B cell (primary cell): ENCODE measurements around the gene PLCG1. TPM values are rescaled to one million over a fixed set of nuclear protein-coding genes. Genes with fewer than 3 reads are reported as not detected.

Experiments
- ATAC-seq: fragments of 200-7000 bp; cut with Tn5 transposase; one replicate; pipeline ENCODE4 v1.10.0; 2021; ENCODE audit warnings: low read depth, mild to moderate bottlenecking, moderate number of reproducible peaks, moderate library complexity
- CTCF ChIA-PET: fragments of 350-600 bp; sonication (Branson Sonifier 250); formaldehyde crosslinking; loops from one replicate; lab custom pipeline; 2021; ENCODE audit warnings: antibody characterized with exemption, inconsistent platforms; lab: Charles Lee
- POLR2A ChIA-PET: fragments of 350-600 bp; sonication (Branson Sonifier 250); formaldehyde crosslinking; loops from one replicate; lab custom pipeline; 2021; ENCODE audit warnings: antibody characterized with exemption; lab: Charles Lee
- DNase-seq: peaks from one replicate; pipeline ENCODE4 v3.0.0; 2013
- H2AFZ ChIP-seq: 2 replicates; pipeline ENCODE4 v1.6.1; 2012; ENCODE audit warnings: mild to moderate bottlenecking, low read depth, low read length; ENCODE audit not compliant: insufficient read depth, poor library complexity, severe bottlenecking
- H3K27ac ChIP-seq, 2 donors: 1 replicate in 1 of 2; 2 replicates in 1 of 2; pipeline ENCODE4 v1.5.1; 2012 to 2013; ENCODE audit warnings: low read length in 2 of 2, mild to moderate bottlenecking in 2 of 2, moderate library complexity in 1 of 2
- H3K27me3 ChIP-seq, 4 experiments: fragments of 200-600 bp in 1 of 4; sonication (generic) in 1 of 4; replicated peaks in 1 of 4; 1 replicate in 2 of 4; 2 replicates in 2 of 4; pipeline versions ENCODE4 v1.6.1 to v1.7.0; 2013 to 2016; ENCODE audit warnings: low read length in 3 of 4, mild to moderate bottlenecking in 2 of 4, mixed read lengths in 1 of 4, moderate library complexity in 1 of 4; ENCODE audit not compliant: insufficient read depth in 4 of 4, control insufficient read depth in 3 of 4; ENCODE audit errors: control extremely low read depth in 1 of 4
- H3K36me3 ChIP-seq, 2 experiments: replicated peaks in 1 of 2; 1 replicate in 1 of 2; 2 replicates in 1 of 2; pipeline versions ENCODE4 v1.6.1 to v1.7.1; 2013; ENCODE audit warnings: low read length in 1 of 2; ENCODE audit not compliant: insufficient read depth in 2 of 2, control insufficient read depth in 1 of 2; ENCODE audit errors: control extremely low read depth in 1 of 2, extremely low read depth in 1 of 2
- H3K4me1 ChIP-seq, 2 donors: fragments of 200-600 bp in 1 of 2; sonication (generic) in 1 of 2; 1 replicate in 1 of 2; 2 replicates in 1 of 2; pipeline versions ENCODE4 v1.5.1 to v1.6.1; 2013 to 2017; ENCODE audit warnings: low read length in 2 of 2; ENCODE audit not compliant: control insufficient read depth in 2 of 2, insufficient read depth in 2 of 2
- H3K4me2 ChIP-seq: replicated peaks from 2 replicates; pipeline ENCODE3; 2012; ENCODE audit warnings: mild to moderate bottlenecking, low read depth, low read length; ENCODE audit not compliant: poor library complexity, severe bottlenecking
- H3K4me3 ChIP-seq, 5 experiments: fragments of 200-600 bp in 1 of 5; sonication (generic) in 1 of 5; 1 replicate in 3 of 5; 2 replicates in 2 of 5; pipeline versions ENCODE4 v1.5.1 to v1.7.0; 2011 to 2016; ENCODE audit warnings: low read length in 4 of 5, mild to moderate bottlenecking in 4 of 5, low read depth in 2 of 5, control low read depth in 1 of 5, moderate library complexity in 1 of 5; ENCODE audit not compliant: insufficient read depth in 1 of 5; ENCODE audit errors: control extremely low read depth in 1 of 5, extremely low read depth in 1 of 5
- H3K79me2 ChIP-seq: fragments of 200-600 bp; sonication (generic); one replicate; pipeline ENCODE4 v1.6.0; 2016; ENCODE audit warnings: low read length; ENCODE audit not compliant: control insufficient read depth, insufficient read depth
- H3K9ac ChIP-seq: fragments of 200-600 bp; sonication (generic); 2 replicates; pipeline ENCODE4 v1.6.1; 2017; ENCODE audit warnings: mild to moderate bottlenecking, low read length, moderate library complexity
- H3K9me3 ChIP-seq, 3 donors: one replicate each; pipeline versions ENCODE4 v1.6.1 to v1.7.1; 2013; ENCODE audit warnings: low read length in 2 of 3; ENCODE audit not compliant: control insufficient read depth in 2 of 3, insufficient read depth in 1 of 3; ENCODE audit errors: control extremely low read depth in 1 of 3
- H4K20me1 ChIP-seq: 2 replicates; pipeline ENCODE4 v1.6.0; 2012; ENCODE audit warnings: mild to moderate bottlenecking, low read length; ENCODE audit not compliant: insufficient read depth, control insufficient read depth, poor library complexity, severe bottlenecking
- H3K27ac Mint-ChIP-seq: one replicate; pipeline ENCODE4 v1.8.0; 2021; ENCODE audit warnings: mixed read lengths
- H3K27me3 Mint-ChIP-seq: one replicate; pipeline ENCODE4 v1.8.0; 2021; ENCODE audit warnings: mixed read lengths
- H3K4me1 Mint-ChIP-seq: one replicate; pipeline ENCODE4 v1.8.0; 2021; ENCODE audit warnings: mixed read lengths
- H3K4me3 Mint-ChIP-seq: one replicate; pipeline ENCODE4 v1.8.0; 2021; ENCODE audit warnings: mixed read lengths
- H3K9me3 Mint-ChIP-seq: one replicate; pipeline ENCODE4 v1.8.0; 2022; ENCODE audit warnings: mixed read lengths; ENCODE audit not compliant: insufficient read depth
- EZH2 ChIP-seq: IDR thresholded peaks from 2 replicates; pipeline ENCODE4 v1.6.1; 2012; ENCODE audit warnings: borderline replicate concordance, low read depth, mild to moderate bottlenecking, moderate library complexity, low read length; ENCODE audit not compliant: insufficient read depth, poor library complexity, severe bottlenecking
- WGBS: methylation state at CpG from one replicate; pipeline ENCODE4 v1.1.5; 2013; ENCODE audit warnings: missing lambda C conversion rate; ENCODE audit not compliant: insufficient coverage; 5-methylcytosine and 5-hydroxymethylcytosine counted together
- intact Hi-C: fragments of 100-400 bp; cut with micrococcal nuclease; formaldehyde crosslinking; loops from one replicate; pipeline ENCODE4 v1.10.0; 2022
- polyA plus RNA-seq: library from polyadenylated mRNA; depleted of rRNA; stranded (reverse); fragments of >200 nt; gene quantifications from 2 replicates; pipeline ENCODE4 v1.2.3, GENCODE V29; 2012
- total RNA-seq, 2 donors: library from RNA; stranded (reverse); fragments of 120-200 nt in 1 of 2; gene quantifications; 1 replicate in 1 of 2; 2 replicates in 1 of 2; pipeline versions ENCODE4 v1.2.3 to v1.2.4, GENCODE V29; 2013 to 2022
- TF ChIP-seq, protein P1 (sequence below): fragments of 200-600 bp; IDR thresholded peaks from one replicate; pipeline ENCODE4 v1.8.0; 2022; ENCODE audit warnings: antibody characterized with exemption, mild to moderate bottlenecking

Gene PLCG1
- total and polyA plus RNA-seq, 2 donors (not counting 1 experiment from before 2014, with no cell fraction given): 98.7 to 101 TPM

DNA sequence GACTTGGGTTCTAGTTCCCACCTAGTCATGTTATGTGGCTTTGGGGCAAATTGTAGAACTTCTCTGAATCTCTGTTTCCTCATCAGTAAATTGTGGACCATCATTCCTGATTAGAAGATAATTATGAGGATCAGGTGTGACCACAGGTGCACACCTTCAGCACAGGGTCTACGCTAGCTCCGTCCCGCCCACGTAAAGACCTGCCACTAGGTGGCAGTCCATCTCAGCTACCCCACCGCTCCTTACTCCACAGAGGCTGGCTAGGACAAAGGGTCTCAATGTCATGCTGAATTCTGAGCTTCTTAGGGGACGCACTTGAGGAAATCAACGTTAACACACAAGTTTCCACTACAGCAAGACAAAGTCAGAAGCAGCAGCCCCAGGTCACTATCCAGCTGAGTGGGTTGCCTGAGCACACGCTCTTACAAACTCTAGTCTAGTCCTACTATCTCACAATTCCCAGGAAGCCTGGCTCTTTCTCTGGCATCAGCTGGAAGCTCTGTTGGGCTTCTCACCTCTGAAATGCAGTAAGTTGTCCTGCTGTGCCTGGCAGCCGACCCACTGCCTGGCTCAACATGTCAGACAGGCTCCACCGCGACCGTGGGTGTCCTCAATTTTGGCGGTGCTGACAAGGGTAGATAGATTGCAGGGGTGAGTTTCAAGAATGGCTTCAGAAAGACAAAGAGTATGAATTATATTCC lies 2.0 kb upstream of the PLCG1 start:
- peak; percentile 16 for ATAC-seq
- Mint-ChIP-seq H3K27ac (peak overlapping the region; percentile 73), H3K9me3 (no peaks in the 10 kb centered on the region), H3K4me1 (peaks cover 50% of the 10 kb centered on the region), H3K4me3 (peak overlapping the region; percentile 93), H3K27me3 (no peaks in the 10 kb centered on the region)
- ChIA-PET POLR2A (interaction anchor here (0.5 to 2.1 kb wide), 4 partner anchors 17 to 205 kb away, joined by 3 to 7 read pairs (median 4); partner anchors contain the start of gene LPIN3), CTCF (interaction anchor here (0.6 to 10.0 kb wide), 35 partner anchors 8 to 278 kb away, joined by 3 to 122 read pairs (median 5); partner anchors contain the start of gene LPIN3)
- WGBS: 25% methylated on average over 9 of the region's 13 CpGs
- no peaks in the 10 kb centered on the region for H3K36me3 ChIP-seq
- H3K27me3 ChIP-seq: no peaks in the 10 kb centered on the region
- no peak overlapping the region for H2AFZ ChIP-seq
- H3K4me3 ChIP-seq: no peak overlapping the region
- no peak overlapping the region for H3K4me2 ChIP-seq
- no peak overlapping the region for H3K27ac ChIP-seq
- H4K20me1 ChIP-seq: no peaks in the 10 kb centered on the region
- intact Hi-C loops: loop anchor here (1.0 to 5.0 kb wide), 6 partner anchors 38 to 557 kb away; partner anchors contain the start of gene LPIN3
- TF ChIP-seq, protein P1, sequence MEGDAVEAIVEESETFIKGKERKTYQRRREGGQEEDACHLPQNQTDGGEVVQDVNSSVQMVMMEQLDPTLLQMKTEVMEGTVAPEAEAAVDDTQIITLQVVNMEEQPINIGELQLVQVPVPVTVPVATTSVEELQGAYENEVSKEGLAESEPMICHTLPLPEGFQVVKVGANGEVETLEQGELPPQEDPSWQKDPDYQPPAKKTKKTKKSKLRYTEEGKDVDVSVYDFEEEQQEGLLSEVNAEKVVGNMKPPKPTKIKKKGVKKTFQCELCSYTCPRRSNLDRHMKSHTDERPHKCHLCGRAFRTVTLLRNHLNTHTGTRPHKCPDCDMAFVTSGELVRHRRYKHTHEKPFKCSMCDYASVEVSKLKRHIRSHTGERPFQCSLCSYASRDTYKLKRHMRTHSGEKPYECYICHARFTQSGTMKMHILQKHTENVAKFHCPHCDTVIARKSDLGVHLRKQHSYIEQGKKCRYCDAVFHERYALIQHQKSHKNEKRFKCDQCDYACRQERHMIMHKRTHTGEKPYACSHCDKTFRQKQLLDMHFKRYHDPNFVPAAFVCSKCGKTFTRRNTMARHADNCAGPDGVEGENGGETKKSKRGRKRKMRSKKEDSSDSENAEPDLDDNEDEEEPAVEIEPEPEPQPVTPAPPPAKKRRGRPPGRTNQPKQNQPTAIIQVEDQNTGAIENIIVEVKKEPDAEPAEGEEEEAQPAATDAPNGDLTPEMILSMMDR: peak; percentile 89
- no peak for TF ChIP-seq EZH2
- DNase-seq: peak; percentile 79
- peaks cover 29 to 46% of the 10 kb centered on the region in 2 donors for H3K4me1 ChIP-seq
- no peaks in the 10 kb centered on the region for H3K9me3 ChIP-seq
- H3K79me2 ChIP-seq: peaks cover 18% of the 10 kb centered on the region
- no peak overlapping the region for H3K9ac ChIP-seq
